ENCODE results near the gene CASP2. TPM values are rescaled to one million over a fixed set of nuclear protein-coding genes. Genes with fewer than 3 reads are reported as not detected.

Gene CASP2
- total and polyA plus RNA-seq, 2 of the 13 experiments (the other 11 are each of a cell fraction or from before 2014, with no cell fraction given) = 10.2 to 13.7 TPM

DNA sequence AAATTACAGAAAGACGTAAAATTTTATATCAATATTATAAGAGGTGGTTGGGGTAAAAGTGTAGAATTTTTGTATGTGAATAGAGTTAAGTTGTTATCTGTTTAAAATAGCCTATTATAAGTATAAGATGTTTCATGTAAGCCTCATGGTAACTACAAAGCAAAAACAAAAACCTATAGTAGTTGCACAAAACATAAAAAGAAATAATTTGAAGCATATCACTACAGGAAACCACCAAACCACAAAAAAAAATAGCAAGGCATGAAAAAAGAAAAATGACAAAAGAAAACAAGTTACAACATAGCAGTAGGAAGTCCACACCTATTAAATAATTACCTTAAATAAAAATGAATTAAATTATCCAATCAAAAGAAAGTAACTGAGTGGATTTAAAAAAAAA, 37.3 kb upstream of the CASP2 start (continued):
- no peak for TF ChIP-seq ZBTB40 (IDR thresholded peaks at IDR 0.05)
- TF ChIP-seq ZBTB40 (CRISPR knock-in tag; IDR thresholded peaks at IDR 0.05) = no peak
- TF ChIP-seq NAIF1 (CRISPR knock-in tag; IDR thresholded peaks at IDR 0.05; ENCODE audit: borderline replicate concordance) = no peak
- no peak for TF ChIP-seq ZNF451 (CRISPR knock-in tag; IDR thresholded peaks at IDR 0.05)
- TF ChIP-seq HDAC2 (CRISPR knock-in tag; IDR thresholded peaks at IDR 0.05) = no peak
- TF ChIP-seq ZNF503 (CRISPR knock-in tag; IDR thresholded peaks at IDR 0.05) = no peak
- no peak for TF ChIP-seq ATRX (CRISPR knock-in tag; IDR thresholded peaks at IDR 0.05; ENCODE audit: borderline replicate concordance)
